ENCODE data around the gene NMBR.
"Not testable (repeated sequence)": the region's sequence is repeated elsewhere in the genome, so short reads cannot be mapped to it uniquely, and the experiment has no call there.

NMBR gene

DNA sequence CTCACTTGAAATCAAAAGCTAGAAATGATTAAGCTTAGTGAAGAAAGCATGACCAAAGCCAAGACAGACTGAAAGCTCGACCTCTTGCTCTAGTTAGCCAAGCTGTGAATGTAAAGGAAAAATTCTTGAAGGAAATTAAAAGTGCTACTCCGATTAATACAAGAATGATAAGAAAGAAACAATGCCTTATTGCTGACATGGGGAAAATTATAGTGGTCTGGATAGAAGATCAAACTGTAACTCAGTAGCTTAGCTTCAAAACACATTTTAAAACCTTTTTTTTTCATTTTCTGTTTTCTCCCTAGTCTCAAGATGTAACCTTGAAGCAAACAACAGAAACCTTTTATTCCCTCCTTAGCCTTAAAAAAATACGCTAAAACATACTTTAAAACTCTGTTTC is 25.6 kb downstream of the NMBR start:
- TF ChIP-seq, protein P1, sequence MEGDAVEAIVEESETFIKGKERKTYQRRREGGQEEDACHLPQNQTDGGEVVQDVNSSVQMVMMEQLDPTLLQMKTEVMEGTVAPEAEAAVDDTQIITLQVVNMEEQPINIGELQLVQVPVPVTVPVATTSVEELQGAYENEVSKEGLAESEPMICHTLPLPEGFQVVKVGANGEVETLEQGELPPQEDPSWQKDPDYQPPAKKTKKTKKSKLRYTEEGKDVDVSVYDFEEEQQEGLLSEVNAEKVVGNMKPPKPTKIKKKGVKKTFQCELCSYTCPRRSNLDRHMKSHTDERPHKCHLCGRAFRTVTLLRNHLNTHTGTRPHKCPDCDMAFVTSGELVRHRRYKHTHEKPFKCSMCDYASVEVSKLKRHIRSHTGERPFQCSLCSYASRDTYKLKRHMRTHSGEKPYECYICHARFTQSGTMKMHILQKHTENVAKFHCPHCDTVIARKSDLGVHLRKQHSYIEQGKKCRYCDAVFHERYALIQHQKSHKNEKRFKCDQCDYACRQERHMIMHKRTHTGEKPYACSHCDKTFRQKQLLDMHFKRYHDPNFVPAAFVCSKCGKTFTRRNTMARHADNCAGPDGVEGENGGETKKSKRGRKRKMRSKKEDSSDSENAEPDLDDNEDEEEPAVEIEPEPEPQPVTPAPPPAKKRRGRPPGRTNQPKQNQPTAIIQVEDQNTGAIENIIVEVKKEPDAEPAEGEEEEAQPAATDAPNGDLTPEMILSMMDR (conservative IDR thresholded peaks at IDR 0.05) = no peak
- H3K27ac ChIP-seq = no peak overlapping the region

- no peak overlapping the region for H3K27ac ChIP-seq
- TF ChIP-seq, protein P1 (conservative IDR thresholded peaks at IDR 0.05) = no peak
Observed at GRCh38 chr6:142118925-142119324, 28.0 kb downstream of the NMBR start.

- H3K27ac ChIP-seq = no peak overlapping the region
- TF ChIP-seq, protein P1 (conservative IDR thresholded peaks at IDR 0.05) = no peak
Observed at GRCh38 chr6:142118328-142118727, 28.6 kb downstream of the NMBR start.

DNA sequence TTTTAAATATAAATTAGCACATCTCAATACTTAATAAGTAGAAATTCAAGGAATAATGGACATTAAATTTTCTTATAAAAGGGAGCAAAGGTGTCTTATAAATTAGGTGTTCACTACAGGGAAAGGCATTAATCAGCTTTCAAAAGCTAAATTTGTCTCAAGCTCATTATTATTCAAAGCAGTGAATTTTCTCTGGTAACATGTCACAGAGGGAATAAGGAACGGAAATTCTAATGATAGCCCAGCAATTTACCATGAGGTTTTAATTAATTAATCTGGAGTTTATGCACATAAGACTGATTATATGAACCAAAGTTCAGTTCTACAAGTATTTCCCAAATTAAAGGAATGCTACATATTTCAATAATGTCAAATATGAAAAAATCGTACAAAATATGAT is 29.6 kb downstream of the NMBR start:
- no peak overlapping the region for H3K27ac ChIP-seq
- TF ChIP-seq, protein P1 (conservative IDR thresholded peaks at IDR 0.05) = no peak

DNA sequence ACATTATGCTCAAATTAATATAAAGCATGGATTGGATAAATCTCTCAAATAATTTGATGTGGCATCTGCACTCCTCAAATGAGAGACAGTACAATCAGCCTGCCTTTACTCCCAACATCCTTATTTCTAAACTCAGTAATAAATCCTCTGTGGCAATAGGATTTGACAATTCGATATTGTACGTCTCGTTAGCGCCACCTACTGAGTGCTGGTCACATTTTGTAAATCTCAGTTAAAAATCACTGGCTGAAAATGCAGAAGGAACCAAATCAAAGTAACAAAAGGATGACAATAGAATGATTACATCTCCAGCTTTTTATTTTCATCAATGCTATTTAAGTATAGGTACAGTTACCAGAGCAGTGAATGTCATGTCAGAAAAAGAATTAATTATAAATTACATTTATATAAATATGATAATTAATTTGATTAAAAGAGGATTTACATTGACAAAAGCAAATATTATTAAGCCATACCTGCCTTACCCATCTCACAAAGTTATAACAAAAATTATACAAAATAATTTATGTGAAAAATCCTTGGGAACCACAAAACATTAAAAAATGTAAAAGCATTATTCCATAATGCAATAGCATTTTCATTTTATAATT is 34.4 kb downstream of the NMBR start:
- TF ChIP-seq, protein P1 (conservative IDR thresholded peaks at IDR 0.05) = peak; percentile 84
- H3K27ac ChIP-seq = no peak overlapping the region

DNA sequence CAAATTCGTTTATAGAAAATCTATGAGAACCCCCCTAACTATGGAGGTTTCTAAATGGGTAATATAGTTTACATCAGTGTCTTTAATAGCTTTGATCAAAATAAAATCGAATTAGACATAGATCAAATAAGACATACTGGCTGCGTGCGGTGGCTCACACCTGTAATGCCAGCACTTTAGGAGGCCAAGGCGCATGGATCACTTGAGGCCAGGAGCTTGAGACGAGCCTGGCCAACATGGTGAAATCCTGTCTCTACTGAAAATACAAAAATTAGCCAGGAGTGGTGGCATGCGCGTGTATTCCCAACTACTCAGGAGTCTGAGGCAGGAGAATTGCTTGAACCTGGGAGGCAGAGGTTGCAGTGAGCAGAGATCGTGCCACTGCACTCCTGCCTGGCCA is 36.1 kb downstream of the NMBR start:
- not testable (repeated sequence) for H3K27ac ChIP-seq

DNA sequence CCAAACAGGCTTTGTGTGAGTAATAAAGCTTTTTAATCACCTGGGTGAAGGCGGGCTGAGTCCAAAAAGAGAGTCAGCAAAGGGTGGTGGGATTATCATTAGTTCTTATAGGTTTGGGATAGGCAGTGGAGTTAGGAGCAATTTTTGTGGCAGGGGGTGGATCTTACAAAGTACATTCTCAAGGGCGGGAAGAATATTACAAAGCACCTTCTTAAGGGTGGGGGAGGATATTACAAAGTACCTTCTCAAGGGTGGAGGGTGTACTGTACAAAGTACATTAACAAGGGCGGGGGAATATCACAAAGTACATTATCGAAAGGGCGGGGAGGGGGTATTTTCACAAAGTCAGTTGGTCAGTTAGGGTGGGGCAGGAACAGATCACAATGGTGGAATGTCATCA is 42.1 kb downstream of the NMBR start:
- not testable (repeated sequence) for H3K27ac ChIP-seq

GRCh38 chr6:142088858-142089216 is 58.1 kb downstream of the NMBR start:
- no peak overlapping the region for H3K27ac ChIP-seq
- TF ChIP-seq, protein P1 (conservative IDR thresholded peaks at IDR 0.05) = no peak

All from VCaP (cell line).